SK-N-SH treated with all-trans-retinoic acid at 6 μM for 48 hours (cell line): Measurements from ENCODE around the gene CYTH4.

Source experiments
- ATAC-seq: fragments of 200-7000 bp; cut with Tn5 transposase; 3 replicates; pipeline ENCODE4 v1.9.1; 2020; ENCODE audit warnings: mild to moderate bottlenecking, moderate library complexity
- ARNTL ChIP-seq: fragments of 450-650 bp; formaldehyde crosslinking; IDR thresholded peaks from 2 replicates; pipeline ENCODE4 v1.5.0; 2020; ENCODE audit warnings: low read depth, mild to moderate bottlenecking, moderate library complexity, borderline replicate concordance
- BACH2 ChIP-seq: fragments of 250-450 bp; sonication (Bioruptor Pico); IDR thresholded peaks from 2 replicates; pipeline ENCODE4 v1.9.0; 2021; ENCODE audit warnings: mild to moderate bottlenecking, borderline replicate concordance
- CREB5 ChIP-seq: fragments of 250-450 bp; sonication (Bioruptor Pico); IDR thresholded peaks from 2 replicates; pipeline ENCODE4 v1.5.1; 2020; ENCODE audit warnings: low read depth, mild to moderate bottlenecking, moderate library complexity
- GLIS3 ChIP-seq: fragments of 250-450 bp; sonication (Bioruptor Pico); IDR thresholded peaks from 2 replicates; pipeline ENCODE4 v1.5.0; 2020; ENCODE audit warnings: mild to moderate bottlenecking, moderate library complexity
- ISL1 ChIP-seq: fragments of 250-450 bp; sonication (Bioruptor Pico); IDR thresholded peaks from 2 replicates; pipeline ENCODE4 v2.1.2; 2022; ENCODE audit warnings: mild to moderate bottlenecking, moderate library complexity
- OSR1 ChIP-seq: fragments of 250-450 bp; sonication (Bioruptor Pico); IDR thresholded peaks from 2 replicates; pipeline ENCODE4 v1.8.0; 2022; ENCODE audit warnings: moderate library complexity, mild to moderate bottlenecking, inconsistent platforms
- POU6F1 ChIP-seq: fragments of 250-450 bp; sonication (Bioruptor Pico); IDR thresholded peaks from 2 replicates; pipeline ENCODE4 v1.8.0; 2021; ENCODE audit warnings: low read depth, mild to moderate bottlenecking, moderate library complexity, borderline replicate concordance
- SNAI2 ChIP-seq: fragments of 250-450 bp; sonication (Bioruptor Pico); IDR thresholded peaks from 2 replicates; pipeline ENCODE4 v1.5.0; 2020; ENCODE audit warnings: mild to moderate bottlenecking, moderate library complexity
- TOX ChIP-seq: fragments of 250-450 bp; sonication (Bioruptor Pico); IDR thresholded peaks from 2 replicates; pipeline ENCODE4 v1.8.0; 2021; ENCODE audit warnings: mild to moderate bottlenecking, moderate library complexity, borderline replicate concordance
- ZC3H10 ChIP-seq: fragments of 250-450 bp; sonication (Bioruptor Pico); IDR thresholded peaks from 2 replicates; pipeline ENCODE4 v1.5.1; 2021; ENCODE audit warnings: mild to moderate bottlenecking, moderate library complexity
- ZFP3 ChIP-seq: fragments of 250-450 bp; sonication (Bioruptor Pico); IDR thresholded peaks from 2 replicates; pipeline ENCODE4 v1.5.0; 2020; ENCODE audit warnings: mild to moderate bottlenecking, moderate library complexity
- ZFP30 ChIP-seq: fragments of 450-650 bp; formaldehyde crosslinking; IDR thresholded peaks from 2 replicates; pipeline ENCODE4 v1.5.0; 2022; ENCODE audit warnings: mild to moderate bottlenecking, moderate library complexity
- ZNF565 ChIP-seq: fragments of 450-650 bp; formaldehyde crosslinking; conservative IDR thresholded peaks from 2 replicates; pipeline ENCODE4 v1.5.0; 2020; ENCODE audit warnings: low read depth, mild to moderate bottlenecking, moderate library complexity
- ZNF70 ChIP-seq: fragments of 450-650 bp; formaldehyde crosslinking; IDR thresholded peaks from 2 replicates; pipeline ENCODE4 v1.5.0; 2020; ENCODE audit warnings: mild to moderate bottlenecking, moderate library complexity
- ZNF8 ChIP-seq: fragments of 450-650 bp; formaldehyde crosslinking; IDR thresholded peaks from 2 replicates; pipeline ENCODE4 v1.5.0; 2020; ENCODE audit warnings: mild to moderate bottlenecking, moderate library complexity
- TF ChIP-seq, protein P1 (sequence below): fragments of 250-450 bp; sonication (Bioruptor Pico); IDR thresholded peaks from 2 replicates; pipeline ENCODE4 v1.5.0; 2020; ENCODE audit warnings: mild to moderate bottlenecking, moderate library complexity
- TF ChIP-seq, protein P2 (sequence below): fragments of 250-450 bp; sonication (Bioruptor Pico); IDR thresholded peaks from 2 replicates; pipeline ENCODE4 v1.5.1; 2021; ENCODE audit warnings: mild to moderate bottlenecking, moderate library complexity

CYTH4 gene

DNA sequence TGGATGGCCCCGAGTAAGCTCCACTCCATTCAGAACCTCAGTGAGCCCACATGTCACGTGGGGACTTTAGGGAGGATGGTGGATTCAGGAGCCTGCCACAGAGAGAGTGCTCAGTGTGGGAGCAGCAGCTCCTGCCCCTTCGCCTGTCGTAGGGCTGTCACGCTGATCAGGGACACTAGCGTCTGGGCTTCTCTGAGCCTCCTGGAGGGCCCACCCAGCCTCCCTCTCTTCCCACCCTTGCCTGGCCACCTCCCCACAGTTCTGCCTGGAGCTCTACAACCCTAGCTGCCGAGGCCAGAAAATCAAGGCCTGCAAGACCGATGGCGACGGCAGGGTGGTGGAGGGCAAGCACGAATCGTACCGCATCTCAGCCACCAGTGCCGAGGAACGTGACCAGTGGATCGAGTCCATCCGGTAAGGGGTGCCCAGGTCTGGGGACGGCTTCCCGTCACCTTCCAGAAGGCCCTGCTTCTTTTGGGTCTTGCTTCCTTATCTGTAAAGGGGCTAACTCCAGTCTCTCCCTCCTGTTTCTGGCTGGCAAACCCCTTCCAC, 29.5 kb downstream of the CYTH4 start:
- no peak for TF ChIP-seq ZNF8 (CRISPR knock-in tag)
- TF ChIP-seq ISL1 (CRISPR knock-in tag), result no peak
- no peak for TF ChIP-seq TOX (CRISPR knock-in tag)
- no peak for TF ChIP-seq ARNTL
- ATAC-seq, result no peak

DNA sequence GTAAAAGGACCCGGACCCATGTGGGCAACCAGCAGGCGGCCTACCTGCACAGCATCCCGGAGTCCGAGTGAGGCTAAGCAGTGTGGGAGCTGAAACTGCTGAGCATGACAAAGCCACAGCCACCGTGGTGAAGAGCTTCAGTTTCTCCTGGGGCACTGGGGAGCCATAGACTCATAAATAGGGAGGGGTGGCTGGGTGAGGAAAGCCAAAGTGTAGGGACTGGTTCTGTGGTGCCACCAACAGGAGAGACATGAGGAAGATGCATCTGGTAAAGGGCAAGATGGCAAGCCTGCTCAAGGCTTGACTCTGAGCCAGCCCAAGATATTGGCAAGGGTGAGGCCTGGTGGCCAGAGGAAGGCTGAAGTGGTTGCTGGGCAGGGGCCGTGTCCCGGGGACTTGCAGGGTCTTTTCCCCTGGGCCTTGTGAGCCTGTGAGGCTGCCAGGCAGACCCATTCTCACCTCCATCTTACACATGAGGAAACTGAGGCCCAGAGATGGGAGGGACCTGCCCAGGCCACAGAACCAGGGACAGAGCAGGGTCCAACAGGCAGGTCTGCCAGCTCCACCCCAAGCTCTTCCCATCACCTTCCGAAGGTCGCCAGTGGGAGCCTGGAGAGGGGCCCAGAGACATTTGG, 30.4 kb downstream of the CYTH4 start:
- ATAC-seq, result no peak
- TF ChIP-seq OSR1 (no peak), CREB5 (CRISPR knock-in tag) (no peak), GLIS3 (no peak), ZC3H10 (no peak), BACH2 (no peak), ZNF70 (CRISPR knock-in tag) (no peak), ZNF565 (CRISPR knock-in tag) (no peak), TOX (CRISPR knock-in tag) (no peak), ZFP3 (no peak), ZFP30 (CRISPR knock-in tag) (no peak)
- TF ChIP-seq, protein P1, sequence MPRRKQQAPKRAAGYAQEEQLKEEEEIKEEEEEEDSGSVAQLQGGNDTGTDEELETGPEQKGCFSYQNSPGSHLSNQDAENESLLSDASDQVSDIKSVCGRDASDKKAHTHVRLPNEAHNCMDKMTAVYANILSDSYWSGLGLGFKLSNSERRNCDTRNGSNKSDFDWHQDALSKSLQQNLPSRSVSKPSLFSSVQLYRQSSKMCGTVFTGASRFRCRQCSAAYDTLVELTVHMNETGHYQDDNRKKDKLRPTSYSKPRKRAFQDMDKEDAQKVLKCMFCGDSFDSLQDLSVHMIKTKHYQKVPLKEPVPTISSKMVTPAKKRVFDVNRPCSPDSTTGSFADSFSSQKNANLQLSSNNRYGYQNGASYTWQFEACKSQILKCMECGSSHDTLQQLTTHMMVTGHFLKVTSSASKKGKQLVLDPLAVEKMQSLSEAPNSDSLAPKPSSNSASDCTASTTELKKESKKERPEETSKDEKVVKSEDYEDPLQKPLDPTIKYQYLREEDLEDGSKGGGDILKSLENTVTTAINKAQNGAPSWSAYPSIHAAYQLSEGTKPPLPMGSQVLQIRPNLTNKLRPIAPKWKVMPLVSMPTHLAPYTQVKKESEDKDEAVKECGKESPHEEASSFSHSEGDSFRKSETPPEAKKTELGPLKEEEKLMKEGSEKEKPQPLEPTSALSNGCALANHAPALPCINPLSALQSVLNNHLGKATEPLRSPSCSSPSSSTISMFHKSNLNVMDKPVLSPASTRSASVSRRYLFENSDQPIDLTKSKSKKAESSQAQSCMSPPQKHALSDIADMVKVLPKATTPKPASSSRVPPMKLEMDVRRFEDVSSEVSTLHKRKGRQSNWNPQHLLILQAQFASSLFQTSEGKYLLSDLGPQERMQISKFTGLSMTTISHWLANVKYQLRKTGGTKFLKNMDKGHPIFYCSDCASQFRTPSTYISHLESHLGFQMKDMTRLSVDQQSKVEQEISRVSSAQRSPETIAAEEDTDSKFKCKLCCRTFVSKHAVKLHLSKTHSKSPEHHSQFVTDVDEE (CRISPR knock-in tag), result no peak
- TF ChIP-seq, all 23 proteins: peak for 0

DNA sequence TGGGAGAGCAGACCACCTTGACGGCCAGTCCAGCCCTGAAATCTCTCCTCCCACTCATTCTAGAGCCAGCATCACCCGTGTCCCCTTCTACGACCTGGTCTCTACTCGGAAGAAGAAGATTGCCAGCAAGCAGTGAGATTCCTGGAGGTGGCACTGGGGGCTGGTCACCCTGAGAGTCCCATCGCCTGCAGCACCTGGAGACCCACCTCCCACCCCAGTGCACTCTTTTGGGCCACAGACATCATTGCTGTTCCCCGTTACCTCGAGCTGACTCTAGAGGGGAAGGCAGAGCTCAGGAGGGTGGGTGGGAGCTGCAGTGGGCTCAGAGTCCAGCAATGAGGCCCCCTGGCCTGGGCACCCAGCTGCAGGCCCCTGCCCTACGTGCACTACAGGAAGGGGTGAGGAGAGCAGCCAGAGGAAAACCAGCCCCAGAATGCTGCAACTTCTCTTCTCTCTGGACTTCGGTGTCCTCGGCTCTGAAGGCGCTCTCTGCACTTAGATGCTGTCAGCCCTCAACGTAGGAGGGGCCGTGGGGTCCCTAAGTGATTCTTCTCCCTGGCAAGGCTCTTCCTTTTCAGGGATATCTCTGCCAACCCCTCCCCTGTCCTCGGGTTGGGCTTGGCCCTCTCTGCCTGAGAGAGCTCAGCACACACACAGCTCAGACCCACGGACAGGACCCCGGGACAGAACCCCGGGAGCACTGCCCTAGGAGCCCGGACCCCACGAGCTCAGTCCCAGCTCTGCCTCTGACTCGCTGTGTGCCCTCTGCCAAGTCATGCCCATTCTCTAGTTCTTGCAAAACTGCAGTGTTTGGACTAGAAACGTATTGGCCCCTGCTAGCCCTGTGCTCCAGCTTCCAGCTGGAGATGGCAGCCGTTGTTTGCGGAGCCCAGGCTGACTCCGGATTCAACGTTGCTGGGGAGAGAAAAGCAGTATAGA, 31.3 kb downstream of the CYTH4 start:
- no peak for ATAC-seq
- TF ChIP-seq, protein P2, sequence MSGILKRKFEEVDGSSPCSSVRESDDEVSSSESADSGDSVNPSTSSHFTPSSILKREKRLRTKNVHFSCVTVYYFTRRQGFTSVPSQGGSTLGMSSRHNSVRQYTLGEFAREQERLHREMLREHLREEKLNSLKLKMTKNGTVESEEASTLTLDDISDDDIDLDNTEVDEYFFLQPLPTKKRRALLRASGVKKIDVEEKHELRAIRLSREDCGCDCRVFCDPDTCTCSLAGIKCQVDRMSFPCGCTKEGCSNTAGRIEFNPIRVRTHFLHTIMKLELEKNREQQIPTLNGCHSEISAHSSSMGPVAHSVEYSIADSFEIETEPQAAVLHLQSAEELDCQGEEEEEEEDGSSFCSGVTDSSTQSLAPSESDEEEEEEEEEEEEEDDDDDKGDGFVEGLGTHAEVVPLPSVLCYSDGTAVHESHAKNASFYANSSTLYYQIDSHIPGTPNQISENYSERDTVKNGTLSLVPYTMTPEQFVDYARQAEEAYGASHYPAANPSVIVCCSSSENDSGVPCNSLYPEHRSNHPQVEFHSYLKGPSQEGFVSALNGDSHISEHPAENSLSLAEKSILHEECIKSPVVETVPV (CRISPR knock-in tag), result no peak
- TF ChIP-seq ARNTL, result no peak
- TF ChIP-seq GLIS3, result no peak
- TF ChIP-seq POU6F1, result no peak

GRCh38 chr22:37314315-37315074, 32.2 kb downstream of the CYTH4 start:
- no peak for TF ChIP-seq ZFP3
- no peak for TF ChIP-seq SNAI2 (CRISPR knock-in tag)
- no peak for TF ChIP-seq CREB5 (CRISPR knock-in tag)
- TF ChIP-seq ZNF8 (CRISPR knock-in tag), result no peak
- TF ChIP-seq OSR1, result no peak
- TF ChIP-seq GLIS3, result no peak
- no peak for TF ChIP-seq TOX (CRISPR knock-in tag)
- no peak for ATAC-seq
